ENCODE data around the gene QRFP. TPM values are rescaled to one million over a fixed set of nuclear protein-coding genes. Genes with fewer than 3 reads are reported as not detected.

QRFP gene
- total RNA-seq, 1 experiment from 2014 or later, result not detected

DNA sequence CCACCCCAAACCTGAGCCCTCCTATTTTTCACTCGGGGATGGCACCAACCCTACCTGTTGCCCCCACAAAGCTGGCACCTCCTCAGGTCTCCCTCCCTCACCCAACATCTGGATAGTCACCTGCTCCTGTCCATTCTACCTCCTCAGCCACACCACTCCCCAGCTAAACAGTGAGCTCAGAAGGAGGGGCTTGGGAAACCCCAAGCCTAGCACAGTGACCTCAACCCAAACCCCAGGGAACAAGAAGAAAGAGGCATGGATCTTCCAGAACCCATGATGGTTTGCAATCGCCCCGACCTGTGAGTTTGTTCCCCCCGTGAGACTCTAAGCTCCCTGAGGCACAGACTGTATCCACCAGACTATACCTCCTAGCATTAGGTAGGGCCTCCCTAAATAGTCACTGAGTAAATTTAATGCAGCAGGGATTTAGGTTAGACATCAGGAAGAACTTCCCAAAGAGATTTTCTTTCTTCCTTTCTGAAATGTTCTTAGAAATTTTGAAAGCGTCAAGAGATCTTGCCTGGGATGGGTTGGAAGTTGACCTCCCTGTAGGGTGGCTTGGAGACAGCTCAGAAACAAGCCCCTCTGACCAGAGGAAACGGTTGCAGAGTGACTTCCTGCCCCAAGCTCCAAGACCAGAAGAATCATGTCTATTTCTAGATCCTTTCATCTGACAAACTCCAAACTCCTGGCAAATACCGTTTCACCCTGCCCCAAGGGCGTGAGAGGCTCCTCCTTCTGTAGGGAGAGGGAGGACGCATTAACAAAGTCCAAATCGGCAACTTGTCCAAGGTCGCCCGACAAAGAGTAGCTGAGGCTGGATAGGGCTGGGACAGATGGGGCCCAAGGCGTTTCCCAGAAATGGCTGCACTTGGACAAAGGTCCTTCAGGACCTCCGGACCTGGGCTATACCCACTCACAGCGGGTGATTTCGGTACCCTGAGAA is 38.4 kb upstream of the QRFP start:
- Histone ChIP-seq H2BK15ac (ENCODE audit: low read depth, low read length) (no peak overlapping the region), H3K79me1 (ENCODE audit: insufficient read depth, low read depth, low read length, poor library complexity, severe bottlenecking) (no peaks in the 10 kb centered on the region), H4K20me1 (ENCODE audit: control insufficient read depth, insufficient read depth, insufficient read length) (no peaks in the 10 kb centered on the region), H3K56ac (ENCODE audit: insufficient read length, low read depth, low read length) (no peak overlapping the region), H3K14ac (ENCODE audit: insufficient read depth, low read length) (no peak overlapping the region), H2BK12ac (ENCODE audit: insufficient read length, low read depth, low read length) (no peak overlapping the region), H3K18ac (ENCODE audit: insufficient read length, low read depth, low read length) (no peak overlapping the region), H4K91ac (ENCODE audit: insufficient read length, low read depth, low read length) (no peak overlapping the region), H3K9me3 (ENCODE audit: control insufficient read depth, low read depth, low read length) (no peaks in the 10 kb centered on the region), H2AFZ (ENCODE audit: low read length) (no peak overlapping the region), H2AK5ac (ENCODE audit: insufficient read length, low read length) (no peak overlapping the region), H2BK20ac (ENCODE audit: low read depth, low read length, poor library complexity, severe bottlenecking) (no peak overlapping the region), H3K79me2 (ENCODE audit: insufficient read depth, low read length) (no peaks in the 10 kb centered on the region), H3K27ac (ENCODE audit: insufficient read length, low read depth, low read length) (no peak overlapping the region), H3K27me3 (ENCODE audit: insufficient read depth, low read length) (peaks cover 6% of the 10 kb centered on the region; the same call in 1 of the 2 replicates), H3K4ac (ENCODE audit: low read depth, low read length) (no peak overlapping the region), H3K4me1 (ENCODE audit: insufficient read depth, low read length) (peaks cover 2% of the 10 kb centered on the region; the same call in 1 of the 2 replicates), H3K9ac (ENCODE audit: extremely low read depth, insufficient read length, low read length) (no peak overlapping the region), H3K23ac (ENCODE audit: insufficient read length, low read depth, low read length) (no peak overlapping the region), H3T11ph (ENCODE audit: low read length) (no peak overlapping the region), H4K8ac (replicated peaks; ENCODE audit: insufficient read length, low read depth, low read length) (no peak overlapping the region), H3K4me2 (ENCODE audit: insufficient read depth, insufficient read length, low read length) (no peak overlapping the region), H2BK120ac (ENCODE audit: low read depth, low read length, poor library complexity, severe bottlenecking) (no peak overlapping the region), H3K23me2 (ENCODE audit: insufficient read length, low read depth, low read length, poor library complexity, severe bottlenecking) (peaks cover 11% of the 10 kb centered on the region), H2BK5ac (ENCODE audit: insufficient read length, low read length) (no peak overlapping the region), H4K5ac (ENCODE audit: insufficient read length, low read depth, low read length) (no peak overlapping the region)
- no CpG with 5 or more reads among the region's 16 CpGs for WGBS (ENCODE audit: extremely low coverage, insufficient read length, low lambda C conversion rate)
- Mint-ChIP-seq H3K36me3 (ENCODE audit: insufficient read depth in 1 of 3, low read depth in 3 of 3) (0 out of 7 replicates have a peak, but pooled peaks cover 0 to 1% (median 0%) of the 10 kb centered on the region in 3 experiments), H3K27me3 (ENCODE audit: low read depth) (peaks cover 31% of the 10 kb centered on the region), H3K9me3 (no peaks in the 10 kb centered on the region; a peak in 1 of 5 replicates), H3K27ac (peak overlapping the region in 1 of 3 experiments; percentile 18; a peak in 1 of 7 replicates), H3K4me1 (peaks cover 44 to 54% of the 10 kb centered on the region in 2 experiments), H3K4me3 (peak overlapping the region in 1 of 2 experiments; percentile 20; a peak in 1 of 5 replicates)
- DNase-seq, result no peak
- TF ChIP-seq, protein P1, sequence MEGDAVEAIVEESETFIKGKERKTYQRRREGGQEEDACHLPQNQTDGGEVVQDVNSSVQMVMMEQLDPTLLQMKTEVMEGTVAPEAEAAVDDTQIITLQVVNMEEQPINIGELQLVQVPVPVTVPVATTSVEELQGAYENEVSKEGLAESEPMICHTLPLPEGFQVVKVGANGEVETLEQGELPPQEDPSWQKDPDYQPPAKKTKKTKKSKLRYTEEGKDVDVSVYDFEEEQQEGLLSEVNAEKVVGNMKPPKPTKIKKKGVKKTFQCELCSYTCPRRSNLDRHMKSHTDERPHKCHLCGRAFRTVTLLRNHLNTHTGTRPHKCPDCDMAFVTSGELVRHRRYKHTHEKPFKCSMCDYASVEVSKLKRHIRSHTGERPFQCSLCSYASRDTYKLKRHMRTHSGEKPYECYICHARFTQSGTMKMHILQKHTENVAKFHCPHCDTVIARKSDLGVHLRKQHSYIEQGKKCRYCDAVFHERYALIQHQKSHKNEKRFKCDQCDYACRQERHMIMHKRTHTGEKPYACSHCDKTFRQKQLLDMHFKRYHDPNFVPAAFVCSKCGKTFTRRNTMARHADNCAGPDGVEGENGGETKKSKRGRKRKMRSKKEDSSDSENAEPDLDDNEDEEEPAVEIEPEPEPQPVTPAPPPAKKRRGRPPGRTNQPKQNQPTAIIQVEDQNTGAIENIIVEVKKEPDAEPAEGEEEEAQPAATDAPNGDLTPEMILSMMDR (conservative IDR thresholded peaks at IDR 0.05), result no peak
